ENCODE data around the gene SLC22A4.

DNA sequence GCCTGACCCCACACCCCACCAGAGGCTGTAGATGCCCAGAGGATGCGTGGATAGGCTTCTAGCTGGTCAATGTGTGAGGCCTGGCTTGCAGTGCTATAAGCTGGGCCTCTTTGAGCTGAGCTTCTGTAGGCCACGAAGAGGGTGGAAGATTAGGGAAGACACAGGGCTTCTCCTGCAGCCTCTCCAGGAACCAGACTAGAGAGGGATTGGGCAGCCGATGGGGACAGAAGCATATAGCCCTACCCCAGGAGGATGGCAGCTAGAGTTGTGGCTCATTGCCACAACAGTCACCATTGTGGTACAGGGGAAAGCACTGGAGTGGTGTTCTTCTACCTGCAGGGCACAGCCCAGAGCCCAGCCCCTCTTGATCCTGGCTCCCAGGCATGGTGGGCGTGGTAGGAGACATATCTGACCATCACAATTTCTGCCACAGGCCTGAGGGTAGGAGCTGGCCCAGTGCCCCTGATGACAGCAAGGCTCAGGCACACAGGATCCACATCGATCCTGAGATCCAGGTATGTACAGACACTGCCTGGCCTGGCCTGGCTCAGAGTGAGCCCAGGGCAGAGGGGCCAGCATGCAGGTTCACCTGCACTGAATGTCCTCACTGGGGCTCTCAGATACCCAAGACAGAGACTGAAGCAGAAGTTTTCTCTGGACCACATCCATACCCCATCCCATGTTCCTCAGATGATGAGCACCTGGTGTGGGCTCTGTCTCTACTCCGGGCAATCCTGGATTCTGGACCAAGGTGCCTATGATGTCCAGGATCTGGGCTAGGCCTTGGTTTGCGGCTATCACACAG is 28.0 kb upstream of the SLC22A4 start:
- TF ChIP-seq, protein P1, sequence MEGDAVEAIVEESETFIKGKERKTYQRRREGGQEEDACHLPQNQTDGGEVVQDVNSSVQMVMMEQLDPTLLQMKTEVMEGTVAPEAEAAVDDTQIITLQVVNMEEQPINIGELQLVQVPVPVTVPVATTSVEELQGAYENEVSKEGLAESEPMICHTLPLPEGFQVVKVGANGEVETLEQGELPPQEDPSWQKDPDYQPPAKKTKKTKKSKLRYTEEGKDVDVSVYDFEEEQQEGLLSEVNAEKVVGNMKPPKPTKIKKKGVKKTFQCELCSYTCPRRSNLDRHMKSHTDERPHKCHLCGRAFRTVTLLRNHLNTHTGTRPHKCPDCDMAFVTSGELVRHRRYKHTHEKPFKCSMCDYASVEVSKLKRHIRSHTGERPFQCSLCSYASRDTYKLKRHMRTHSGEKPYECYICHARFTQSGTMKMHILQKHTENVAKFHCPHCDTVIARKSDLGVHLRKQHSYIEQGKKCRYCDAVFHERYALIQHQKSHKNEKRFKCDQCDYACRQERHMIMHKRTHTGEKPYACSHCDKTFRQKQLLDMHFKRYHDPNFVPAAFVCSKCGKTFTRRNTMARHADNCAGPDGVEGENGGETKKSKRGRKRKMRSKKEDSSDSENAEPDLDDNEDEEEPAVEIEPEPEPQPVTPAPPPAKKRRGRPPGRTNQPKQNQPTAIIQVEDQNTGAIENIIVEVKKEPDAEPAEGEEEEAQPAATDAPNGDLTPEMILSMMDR (IDR thresholded peaks at IDR 0.05) = no peak
- TF ChIP-seq POLR2A (IDR thresholded peaks at IDR 0.05) = no peak
